Esophagus muscularis mucosa (tissue), 4 donors: Measurements from ENCODE around the gene FAM186B.

Experiments used
- EP300 ChIP-seq: sonication (generic); formaldehyde crosslinking; IDR thresholded peaks from one replicate; pipeline ENCODE4 v1.6.1; 2017; ENCODE audit warnings: antibody characterized with exemption
- POLR2A ChIP-seq: fragments of 450-650 bp; IDR thresholded peaks from one replicate; pipeline ENCODE4 v1.6.1; 2017; ENCODE audit warnings: antibody characterized with exemption, moderate library complexity, mild to moderate bottlenecking, low read depth
- POLR2AphosphoS5 ChIP-seq, 2 donors: sonication (generic); formaldehyde crosslinking; IDR thresholded peaks; one replicate each; pipeline ENCODE4 v1.6.1; 2017; ENCODE audit warnings: antibody characterized with exemption in 2 of 2
- TF ChIP-seq, protein P1 (sequence below), 3 experiments: fragments of 200-600 bp in 2 of 3; fragments of 450-650 bp in 1 of 3; sonication (generic) in 2 of 3; IDR thresholded peaks; one replicate each; pipeline ENCODE4 v1.5.1; 2017 to 2019; ENCODE audit warnings: antibody characterized with exemption in 3 of 3, mild to moderate bottlenecking in 2 of 3, moderate library complexity in 1 of 3

GRCh38 chr12:49636574-49636973 lies 31.1 kb upstream of the FAM186B start:
- no peak for TF ChIP-seq POLR2A
- TF ChIP-seq, protein P1, sequence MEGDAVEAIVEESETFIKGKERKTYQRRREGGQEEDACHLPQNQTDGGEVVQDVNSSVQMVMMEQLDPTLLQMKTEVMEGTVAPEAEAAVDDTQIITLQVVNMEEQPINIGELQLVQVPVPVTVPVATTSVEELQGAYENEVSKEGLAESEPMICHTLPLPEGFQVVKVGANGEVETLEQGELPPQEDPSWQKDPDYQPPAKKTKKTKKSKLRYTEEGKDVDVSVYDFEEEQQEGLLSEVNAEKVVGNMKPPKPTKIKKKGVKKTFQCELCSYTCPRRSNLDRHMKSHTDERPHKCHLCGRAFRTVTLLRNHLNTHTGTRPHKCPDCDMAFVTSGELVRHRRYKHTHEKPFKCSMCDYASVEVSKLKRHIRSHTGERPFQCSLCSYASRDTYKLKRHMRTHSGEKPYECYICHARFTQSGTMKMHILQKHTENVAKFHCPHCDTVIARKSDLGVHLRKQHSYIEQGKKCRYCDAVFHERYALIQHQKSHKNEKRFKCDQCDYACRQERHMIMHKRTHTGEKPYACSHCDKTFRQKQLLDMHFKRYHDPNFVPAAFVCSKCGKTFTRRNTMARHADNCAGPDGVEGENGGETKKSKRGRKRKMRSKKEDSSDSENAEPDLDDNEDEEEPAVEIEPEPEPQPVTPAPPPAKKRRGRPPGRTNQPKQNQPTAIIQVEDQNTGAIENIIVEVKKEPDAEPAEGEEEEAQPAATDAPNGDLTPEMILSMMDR (IDR thresholded peaks at IDR 0.05), result no peak
- no peak for TF ChIP-seq POLR2AphosphoS5 (IDR thresholded peaks at IDR 0.05)
- no peak for TF ChIP-seq EP300
